Inflammatory macrophage treated with lipopolysaccharide for 4 hours (primary cell): ENCODE results near the gene CDHR3.
"Not testable (repeated sequence)": the region's sequence is repeated elsewhere in the genome, so short reads cannot be mapped to it uniquely, and the experiment has no call there.

Experiments used
- DNase-seq: peaks from one replicate; pipeline ENCODE4 v3.0.0-alpha.2; 2020

CDHR3 gene, protein sequence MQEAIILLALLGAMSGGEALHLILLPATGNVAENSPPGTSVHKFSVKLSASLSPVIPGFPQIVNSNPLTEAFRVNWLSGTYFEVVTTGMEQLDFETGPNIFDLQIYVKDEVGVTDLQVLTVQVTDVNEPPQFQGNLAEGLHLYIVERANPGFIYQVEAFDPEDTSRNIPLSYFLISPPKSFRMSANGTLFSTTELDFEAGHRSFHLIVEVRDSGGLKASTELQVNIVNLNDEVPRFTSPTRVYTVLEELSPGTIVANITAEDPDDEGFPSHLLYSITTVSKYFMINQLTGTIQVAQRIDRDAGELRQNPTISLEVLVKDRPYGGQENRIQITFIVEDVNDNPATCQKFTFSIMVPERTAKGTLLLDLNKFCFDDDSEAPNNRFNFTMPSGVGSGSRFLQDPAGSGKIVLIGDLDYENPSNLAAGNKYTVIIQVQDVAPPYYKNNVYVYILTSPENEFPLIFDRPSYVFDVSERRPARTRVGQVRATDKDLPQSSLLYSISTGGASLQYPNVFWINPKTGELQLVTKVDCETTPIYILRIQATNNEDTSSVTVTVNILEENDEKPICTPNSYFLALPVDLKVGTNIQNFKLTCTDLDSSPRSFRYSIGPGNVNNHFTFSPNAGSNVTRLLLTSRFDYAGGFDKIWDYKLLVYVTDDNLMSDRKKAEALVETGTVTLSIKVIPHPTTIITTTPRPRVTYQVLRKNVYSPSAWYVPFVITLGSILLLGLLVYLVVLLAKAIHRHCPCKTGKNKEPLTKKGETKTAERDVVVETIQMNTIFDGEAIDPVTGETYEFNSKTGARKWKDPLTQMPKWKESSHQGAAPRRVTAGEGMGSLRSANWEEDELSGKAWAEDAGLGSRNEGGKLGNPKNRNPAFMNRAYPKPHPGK

DNA sequence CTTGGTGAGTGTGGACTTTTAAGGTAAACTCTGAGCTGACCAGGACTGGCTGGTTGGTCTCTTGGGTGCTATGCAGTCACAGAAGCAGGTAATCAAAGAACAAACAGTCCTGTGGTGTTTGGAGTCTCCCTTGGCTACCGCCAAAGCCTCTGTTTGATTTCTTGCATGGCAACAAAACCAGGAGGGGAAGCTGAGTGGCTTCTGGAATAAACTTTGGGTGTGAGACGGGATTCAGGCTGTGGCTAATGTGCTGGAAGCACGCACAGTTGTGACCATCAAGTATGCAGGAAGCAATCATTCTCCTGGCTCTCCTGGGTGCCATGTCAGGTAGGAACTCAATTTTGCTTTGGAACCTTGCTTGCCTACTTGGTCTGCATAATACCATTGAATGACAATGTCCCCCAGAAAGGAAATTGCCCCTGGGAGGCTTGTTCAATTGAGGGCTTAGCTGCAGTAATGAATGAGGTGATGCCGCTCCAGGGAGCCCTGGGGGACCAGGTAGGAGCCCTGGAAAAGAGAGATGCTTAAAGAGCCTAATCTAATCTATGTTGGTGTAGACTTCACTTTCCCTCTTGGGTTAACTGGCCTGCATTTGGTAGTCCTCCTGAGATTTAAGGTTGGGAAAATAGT is at the start of gene CDHR3:
Gene CDHR3 (plus strand): TSS at position 227 of the 630 bp plus-strand sequence. CDS start 55 bp downstream, at position 282.
- DNase-seq, result no peak

DNA sequence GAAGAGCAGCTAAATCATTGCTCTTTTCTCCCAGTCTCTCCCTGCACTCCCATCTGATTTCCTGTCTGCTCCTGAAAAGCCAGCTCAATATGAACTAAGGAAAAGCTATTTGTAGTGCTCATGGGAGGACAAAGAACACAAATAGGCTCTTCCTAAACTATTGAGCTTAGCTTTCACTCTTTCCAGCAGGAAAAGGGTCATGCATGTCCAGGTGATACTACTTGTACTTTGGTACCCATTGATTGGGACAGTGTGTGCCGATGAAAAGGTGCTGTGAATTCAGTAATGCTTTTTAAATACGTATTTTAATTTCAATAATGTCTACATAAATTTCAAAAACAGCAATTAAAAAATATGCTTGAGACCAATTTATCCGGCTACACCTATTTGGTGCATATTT is 49.1 kb upstream of the CDHR3 start:
- no peak for DNase-seq

DNA sequence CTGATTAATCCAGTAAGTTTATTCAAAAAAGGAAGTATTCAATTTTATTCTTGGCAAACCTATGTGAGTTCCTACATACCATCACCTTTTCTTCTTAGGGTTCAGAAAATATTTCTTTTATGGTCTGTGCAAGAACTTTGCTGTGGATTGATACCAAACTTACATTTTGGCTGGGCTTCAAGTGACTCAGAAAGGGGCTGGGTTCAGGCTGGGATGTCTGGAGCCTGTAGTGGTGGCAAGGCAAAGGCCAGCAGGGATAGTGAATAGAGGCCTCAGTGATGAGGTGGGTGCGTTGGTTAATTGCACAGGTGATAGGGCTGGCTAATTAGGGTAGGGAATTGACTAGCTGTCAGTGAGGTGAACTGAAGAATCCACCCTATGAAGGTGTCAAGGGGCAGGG is 46.5 kb upstream of the CDHR3 start:
- DNase-seq, result no peak

DNA sequence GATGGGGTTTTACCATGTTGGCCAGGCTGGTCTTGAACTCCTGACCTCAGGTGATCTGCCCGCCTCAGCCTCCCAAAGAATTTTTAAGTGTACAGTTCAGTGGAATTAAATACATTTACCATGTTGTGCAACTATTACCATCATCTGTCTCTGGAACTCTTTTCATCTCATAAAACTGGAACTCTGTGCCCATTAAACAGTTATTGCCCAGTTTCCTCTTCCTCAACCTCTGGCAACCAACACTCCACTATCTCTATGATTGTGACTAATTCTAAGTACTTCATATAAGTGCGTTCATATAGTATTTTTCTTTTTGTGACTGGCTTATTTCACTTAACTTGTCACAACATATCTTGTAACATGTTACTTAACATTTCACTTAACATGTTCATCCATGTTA is 45.4 kb upstream of the CDHR3 start:
- no peak for DNase-seq

DNA sequence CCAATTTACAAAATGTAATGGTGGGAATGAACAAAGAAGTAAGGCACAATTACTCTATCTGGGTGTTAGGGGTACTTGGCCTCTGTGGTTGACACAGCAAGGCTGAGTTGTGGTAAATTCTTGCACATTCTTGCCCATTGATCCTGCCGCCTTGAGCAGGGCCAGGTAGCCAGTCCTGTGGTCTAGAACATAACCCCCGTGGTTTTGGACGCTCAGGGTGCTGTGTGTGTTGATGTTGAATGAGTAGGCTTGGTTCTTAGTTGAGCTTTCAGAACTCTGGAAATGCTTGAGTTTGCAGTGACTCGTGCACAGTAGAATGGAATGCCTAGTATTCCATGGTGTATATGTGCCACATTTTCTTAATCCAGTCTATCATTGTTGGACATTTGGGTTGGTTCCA is 42.3 kb upstream of the CDHR3 start:
- DNase-seq, result no peak

DNA sequence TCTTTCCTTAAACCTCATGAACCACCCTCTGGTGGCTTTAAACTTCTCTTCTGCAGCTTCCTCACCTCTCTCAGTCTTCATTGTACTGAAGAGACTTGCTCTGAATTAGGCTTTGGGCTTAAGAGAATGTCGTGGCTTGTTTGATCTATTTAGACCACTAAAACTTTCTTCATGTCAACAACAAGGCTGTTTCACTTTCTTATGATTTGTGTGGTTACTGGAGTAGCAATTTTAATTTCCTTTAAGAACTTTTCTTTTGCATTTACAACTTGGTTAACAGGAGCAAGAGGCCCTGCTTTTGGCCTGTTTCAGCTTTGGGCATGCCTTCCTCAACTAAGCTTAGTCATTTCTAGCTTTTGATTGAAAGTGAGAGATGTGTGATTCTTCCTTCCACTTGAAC is 38.1 kb upstream of the CDHR3 start:
- no peak for DNase-seq

DNA sequence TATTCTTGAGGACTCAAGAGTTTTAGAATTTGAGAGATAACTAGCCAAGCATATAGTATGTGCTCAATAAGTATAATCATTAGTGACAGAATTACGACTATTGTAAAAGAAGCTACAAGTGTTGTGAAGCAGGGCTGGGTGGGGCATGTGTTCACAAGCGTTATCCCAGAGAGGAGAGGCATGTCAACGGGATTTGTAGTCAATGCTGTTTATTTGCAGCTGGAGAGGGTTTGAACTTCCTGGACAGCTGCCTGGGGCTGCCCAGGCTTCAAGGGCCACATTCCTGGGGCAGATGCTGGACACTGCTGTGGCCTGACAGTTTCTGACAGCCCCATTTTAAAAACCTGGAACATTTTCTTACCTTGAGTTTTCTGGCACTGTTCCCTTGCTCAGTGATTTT is 36.9 kb upstream of the CDHR3 start:
- no peak for DNase-seq

DNA sequence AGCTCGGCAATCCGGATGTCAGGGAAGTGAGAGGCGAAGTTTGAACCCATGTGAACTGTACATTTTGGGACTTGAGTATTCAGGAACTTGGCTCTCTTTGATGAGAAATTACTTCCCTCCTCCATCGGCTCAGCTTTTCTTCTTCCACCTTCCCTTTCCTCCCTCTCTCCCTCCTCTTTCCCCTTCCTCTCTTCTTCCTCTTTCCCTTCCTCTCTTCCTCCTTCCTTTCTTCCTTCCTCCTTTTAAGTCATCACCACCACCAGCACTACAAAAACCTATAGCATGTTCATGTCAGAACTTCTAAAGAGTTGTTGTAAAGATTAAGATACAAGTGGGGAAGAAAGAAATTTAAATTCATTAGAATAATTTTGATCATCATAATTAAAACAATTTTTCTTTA is 31.9 kb upstream of the CDHR3 start:
- DNase-seq, result no peak

DNA sequence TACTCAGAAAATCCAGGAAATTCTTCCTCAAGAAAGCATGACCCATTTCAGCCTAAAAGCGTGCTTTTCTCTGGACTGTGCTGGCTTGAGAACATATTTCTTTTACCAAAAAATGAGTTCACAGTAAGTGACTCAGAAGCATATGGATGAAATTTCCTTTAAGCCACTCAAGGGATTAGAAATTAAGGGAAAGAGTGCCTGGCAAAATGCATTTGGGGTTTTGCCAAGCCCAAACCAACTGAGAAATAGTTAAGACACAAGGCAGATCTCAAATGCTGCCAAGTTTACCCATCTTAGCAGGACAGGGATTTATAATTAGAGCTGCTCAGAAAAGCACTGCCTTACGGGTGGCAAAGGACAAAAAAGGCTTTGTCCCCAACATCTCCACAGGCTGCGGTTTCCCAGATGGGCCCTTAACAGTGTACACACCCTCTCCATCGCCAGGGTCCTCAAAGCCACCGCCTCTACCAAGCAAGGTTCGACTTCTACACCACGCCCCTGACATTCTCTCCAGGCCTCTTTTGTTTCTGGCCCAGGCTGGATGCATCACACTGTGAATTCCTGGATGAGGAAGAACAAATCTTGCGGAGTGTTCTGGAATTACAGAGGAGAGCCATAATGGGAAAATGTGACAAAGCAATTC is 30.1 kb upstream of the CDHR3 start:
- no peak for DNase-seq

DNA sequence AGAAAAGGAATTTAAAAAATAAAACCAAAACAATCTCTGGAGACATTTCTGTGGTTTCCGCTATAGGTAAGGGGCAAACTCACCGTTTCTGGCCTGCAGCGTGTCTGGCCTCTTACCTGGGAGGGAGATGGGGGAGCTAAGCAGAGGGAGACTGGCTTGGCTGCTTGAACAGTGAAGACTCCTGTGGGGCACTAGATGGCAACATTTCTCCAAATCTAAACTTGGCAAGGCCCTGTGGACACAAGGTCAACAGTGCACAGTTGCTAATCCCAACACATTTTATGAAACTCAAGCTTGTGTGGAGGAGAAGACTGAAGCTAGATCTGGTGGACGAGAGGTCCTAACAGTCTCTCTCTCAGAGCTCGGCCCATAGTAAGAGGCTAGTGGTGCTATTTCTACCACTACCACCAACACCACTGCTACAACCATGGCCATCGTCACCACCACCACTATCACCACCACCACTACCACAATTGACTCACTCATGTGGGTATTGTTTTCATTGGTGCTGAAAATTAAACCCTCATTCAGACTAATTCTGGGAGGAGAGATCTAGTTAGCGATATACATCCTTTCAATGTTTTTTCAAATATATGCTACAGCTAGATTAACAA is 28.4 kb upstream of the CDHR3 start:
- DNase-seq, result no peak

DNA sequence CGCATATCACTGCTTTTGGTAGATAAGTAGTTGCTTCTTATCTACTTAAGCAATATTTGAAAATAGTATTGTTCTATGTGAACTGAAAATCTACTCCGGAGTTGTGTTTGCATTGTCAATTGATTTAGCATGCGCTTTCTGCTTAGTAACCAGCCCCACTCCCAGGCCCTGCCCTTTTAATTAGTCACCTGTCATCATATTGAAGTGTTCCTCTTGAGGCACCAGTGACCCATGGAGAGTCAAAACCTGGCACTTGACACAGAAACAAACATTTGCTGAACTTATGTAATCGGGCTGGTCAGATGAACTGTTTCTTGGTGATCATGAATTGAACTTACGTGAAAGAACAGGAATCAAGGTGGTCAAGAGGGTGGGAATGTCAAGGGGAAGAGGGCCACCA is 27.8 kb upstream of the CDHR3 start:
- no peak for DNase-seq

DNA sequence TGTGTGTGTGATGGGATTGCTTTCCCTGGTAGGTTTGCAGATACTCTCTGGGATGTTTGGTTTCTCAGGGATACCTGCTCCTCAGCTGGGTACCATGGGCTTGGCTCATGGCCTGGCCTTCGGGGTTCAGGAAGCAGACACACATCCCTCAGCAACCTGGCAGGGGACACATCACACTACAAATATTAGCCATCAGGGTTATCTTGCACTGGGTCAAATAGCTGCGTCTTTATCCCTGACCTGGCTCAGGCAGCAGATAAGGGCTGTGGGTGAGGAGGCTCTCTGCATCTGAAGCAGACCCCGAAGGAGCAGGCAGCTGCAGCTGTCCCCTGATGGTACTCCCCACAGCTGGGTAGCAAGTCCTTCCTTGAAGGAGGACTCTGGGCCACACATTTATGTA is 25.7 kb upstream of the CDHR3 start:
- DNase-seq, result no peak

DNA sequence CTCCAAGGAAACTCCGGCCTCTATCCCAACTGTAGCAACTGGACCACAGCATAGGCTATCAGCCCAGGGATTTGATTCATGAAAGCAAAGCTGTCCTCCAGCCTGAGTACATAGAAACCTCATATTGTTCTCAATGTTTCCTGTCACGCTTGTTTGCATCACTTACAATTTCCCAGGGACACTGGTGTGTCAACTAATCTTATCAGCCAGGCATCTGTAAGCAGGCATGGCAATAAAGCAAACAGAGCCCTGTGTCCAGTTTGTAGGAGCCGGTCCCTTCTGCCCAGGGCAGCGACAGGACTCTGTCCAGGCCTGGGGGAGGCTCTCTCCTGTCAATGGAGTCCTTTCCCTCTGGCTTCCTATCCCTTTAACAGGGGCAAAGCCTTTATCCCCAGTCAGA is 23.0 kb upstream of the CDHR3 start:
- DNase-seq, result no peak

DNA sequence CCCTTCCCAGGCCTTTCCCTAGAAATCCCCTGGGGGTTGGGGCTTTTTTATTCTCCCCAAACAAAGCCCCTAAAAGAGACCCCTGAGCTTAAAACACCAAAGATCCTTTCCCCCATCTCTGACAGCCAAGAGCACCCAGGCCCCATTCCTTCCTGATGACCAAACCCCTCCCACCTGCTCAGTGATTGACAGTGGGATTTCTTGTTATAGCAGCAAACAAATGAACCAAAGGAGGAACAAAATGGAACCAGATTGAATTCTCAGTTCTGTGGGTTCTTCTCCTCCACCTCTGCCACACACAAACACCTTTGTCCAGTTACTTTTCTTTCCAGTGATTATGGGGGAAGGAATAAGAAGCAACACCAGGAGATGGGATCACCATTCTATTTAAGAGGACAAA is 21.5 kb upstream of the CDHR3 start:
- no peak for DNase-seq

DNA sequence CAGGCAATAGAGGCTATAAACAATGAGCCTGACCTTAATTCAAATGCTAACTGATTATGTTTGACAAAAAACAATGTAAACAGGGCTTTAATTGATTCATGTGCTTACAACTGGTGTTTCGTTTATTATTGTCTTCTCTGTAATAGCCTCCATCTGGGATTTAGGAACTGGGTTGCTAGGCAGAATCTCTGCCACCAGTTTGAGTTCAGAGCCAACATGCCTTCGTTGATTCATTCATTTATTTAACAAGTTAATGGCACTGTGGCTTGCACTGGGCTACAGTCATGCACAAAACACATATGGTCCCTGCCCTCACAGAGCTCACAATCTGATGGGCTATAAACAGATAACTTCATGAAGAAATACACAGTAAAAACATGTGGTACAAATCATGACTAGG is 19.6 kb upstream of the CDHR3 start:
- no peak for DNase-seq

DNA sequence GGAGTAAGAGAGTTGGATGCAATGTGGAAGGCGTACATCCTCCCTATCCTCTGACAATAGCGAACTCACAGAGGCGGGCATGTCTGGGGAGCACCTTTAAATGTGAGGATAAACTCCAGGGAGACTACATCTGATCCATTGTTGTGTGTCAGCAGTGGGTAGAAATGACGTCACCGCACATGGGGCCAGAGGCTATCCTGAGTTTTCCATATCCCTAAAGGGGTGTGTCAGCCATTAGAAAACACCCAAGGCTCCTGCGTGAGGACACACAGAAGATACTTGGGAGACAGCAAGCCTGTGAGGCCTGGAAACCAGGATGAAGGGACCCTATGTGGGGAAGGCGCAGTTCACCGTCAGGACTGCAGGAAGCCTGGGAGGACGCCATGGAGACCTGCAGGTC is 17.2 kb upstream of the CDHR3 start:
- DNase-seq, result no peak

DNA sequence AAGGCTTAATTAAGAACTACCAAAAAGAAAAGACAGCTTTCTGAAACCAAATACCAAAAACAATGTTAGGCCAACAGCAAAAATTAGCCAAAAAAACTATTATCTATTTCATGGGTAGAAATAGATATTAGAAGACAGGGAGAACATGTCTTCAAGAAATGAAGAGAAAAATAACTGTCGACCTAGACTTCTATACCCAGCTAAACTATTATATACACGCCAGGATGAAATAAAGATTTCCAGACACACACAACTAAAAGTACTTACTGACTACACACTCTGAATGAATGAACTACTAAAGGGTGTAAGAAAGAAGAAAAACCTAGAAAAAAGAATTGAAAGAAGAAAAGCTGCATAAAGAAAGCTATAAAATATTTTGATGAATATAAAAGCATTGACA is 11.5 kb upstream of the CDHR3 start:
- DNase-seq, result no peak

DNA sequence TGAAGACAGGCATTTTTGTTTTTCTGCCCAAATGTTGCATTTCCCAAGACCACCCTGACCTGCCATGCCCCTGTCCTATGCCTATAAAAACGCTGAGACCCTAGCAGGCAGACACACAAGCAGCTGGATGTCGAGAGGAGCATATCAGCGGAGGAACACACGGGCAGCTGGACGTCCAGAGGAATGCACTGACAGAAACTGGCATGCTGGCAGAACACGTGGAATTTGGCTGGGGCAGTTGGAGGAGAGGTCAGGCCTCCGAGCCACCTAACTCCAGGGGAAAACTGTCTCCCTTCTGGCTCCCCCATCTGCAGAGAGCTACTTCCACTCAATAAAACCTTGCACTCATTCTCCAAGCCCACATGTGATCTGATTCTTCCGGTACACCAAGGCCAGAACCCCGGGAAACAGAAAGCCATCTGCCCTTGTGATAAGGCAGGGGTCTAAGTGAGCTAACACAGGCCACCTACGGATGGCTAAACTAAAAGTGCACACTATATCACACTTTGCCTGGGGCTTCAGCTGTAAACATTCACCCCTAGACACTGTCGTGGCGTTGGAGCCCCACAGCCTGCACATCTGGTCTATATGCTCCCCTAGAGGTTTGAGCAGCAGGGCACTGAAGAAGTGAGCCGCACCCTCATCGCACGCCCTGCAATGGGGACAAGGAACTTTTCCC is 10.0 kb upstream of the CDHR3 start:
- no peak for DNase-seq

DNA sequence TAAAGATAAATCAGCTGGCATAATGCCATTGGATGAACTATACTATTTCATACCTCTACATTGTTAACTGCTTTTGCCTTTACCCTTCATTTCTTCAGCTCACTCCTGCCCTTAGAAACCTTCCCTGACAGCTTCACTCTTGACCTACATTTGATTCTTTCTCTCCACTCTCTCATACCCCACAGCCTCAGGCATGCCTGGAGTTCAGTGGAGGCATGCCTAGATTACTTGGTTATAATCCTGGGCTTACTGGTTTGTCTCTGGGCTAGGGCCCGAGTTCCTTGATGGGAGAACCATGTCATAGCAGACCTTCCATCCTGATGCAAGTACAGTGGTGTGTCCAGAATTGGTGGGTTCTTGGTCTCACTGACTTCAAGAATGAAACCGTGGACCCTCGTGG is 8.4 kb upstream of the CDHR3 start:
- no peak for DNase-seq

DNA sequence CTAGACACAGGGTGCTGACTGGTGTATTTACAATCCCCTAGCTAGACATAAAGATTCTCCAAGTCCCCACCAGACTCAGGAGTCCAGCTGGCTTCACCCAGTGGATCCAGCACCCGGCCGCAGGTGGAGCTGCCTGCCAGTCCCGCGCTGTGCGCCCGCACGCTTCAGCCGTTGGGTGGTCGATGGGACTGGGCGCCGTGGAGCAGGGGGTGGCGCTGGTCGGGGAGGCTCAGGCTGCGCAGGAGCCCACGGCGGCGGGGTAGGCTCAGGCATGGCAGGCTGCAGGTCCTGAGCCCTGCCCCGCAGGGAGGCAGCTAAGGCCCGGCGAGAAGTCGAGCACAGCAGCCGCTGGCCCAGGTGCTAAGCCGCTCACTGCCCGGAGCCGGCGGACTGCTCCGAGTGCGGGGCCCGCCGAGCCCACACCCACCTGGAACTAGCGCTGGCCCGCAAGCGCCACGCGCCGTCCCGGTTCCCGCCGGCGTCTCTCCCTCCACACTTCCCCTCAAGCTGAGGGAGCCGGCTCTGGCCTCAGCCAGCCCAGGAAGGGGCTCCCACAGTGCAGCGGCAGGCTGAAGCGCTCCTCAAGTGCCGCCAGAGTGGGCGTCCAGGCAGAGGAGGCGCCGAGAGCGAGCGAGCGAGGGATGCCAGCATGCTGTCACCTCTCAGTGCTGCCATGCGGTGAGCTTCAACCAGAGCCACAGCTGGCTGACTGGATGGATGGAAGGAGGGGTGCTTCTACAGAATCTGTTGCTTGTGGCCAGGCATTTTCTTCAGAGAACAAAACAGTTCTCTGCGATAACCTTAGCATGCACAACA is 7.2 kb upstream of the CDHR3 start:
- not testable (repeated sequence) for DNase-seq

DNA sequence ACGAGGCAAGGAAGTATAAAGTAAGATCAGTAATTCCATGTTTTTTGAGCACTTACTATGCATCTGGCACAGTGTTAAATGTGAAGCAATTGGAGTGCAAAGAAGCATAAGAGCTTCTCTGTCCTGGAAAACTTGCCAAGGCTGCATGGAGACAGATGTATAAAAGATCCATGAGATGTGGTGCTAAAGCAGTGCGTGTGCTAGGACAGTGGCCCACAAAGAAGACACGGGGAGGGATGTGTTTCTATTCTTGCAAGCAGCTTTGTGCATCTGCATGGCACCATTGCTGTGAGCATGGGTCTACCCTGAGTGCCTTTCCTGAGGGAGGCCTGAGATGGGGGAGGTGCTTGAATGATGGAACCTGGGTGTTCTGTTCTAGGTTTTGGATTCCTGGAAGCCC is 5.1 kb upstream of the CDHR3 start:
- DNase-seq, result no peak
